Measurements from ENCODE around the gene GHDC.

The GHDC gene

DNA sequence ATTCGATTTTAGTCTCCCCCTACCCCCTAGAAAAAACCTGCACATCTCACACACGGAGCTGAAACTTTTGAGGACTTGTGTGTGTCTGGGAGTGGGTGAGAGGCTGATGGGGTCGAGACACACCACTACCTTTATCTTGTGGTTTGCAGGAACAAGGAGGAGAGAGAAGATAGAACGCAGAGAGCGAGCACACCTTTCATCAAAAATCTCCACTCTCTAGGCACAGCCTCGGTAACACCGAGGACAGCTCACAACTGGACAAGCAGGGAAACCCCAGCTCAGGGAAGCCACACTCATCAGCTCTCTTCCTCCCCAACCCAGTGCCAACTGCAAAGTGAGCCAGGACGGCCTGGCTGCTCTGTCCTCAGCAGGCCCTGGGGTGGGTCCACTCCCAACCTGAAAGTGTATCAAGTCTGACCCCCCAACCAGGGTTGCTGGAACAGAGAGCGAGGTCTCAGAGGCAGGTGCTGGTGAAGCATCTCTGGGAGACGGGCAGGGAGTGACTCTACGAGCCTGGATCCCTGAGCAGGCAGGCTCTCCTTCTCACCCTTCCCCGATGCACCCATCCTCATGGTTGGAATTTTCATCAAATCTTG, 5.2 kb upstream of the GHDC start:
- TF ChIP-seq, protein P1, sequence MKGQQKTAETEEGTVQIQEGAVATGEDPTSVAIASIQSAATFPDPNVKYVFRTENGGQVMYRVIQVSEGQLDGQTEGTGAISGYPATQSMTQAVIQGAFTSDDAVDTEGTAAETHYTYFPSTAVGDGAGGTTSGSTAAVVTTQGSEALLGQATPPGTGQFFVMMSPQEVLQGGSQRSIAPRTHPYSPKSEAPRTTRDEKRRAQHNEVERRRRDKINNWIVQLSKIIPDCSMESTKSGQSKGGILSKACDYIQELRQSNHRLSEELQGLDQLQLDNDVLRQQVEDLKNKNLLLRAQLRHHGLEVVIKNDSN (IDR thresholded peaks at IDR 0.05), result no peak
- TF ChIP-seq YY1 (IDR thresholded peaks at IDR 0.05; ENCODE audit: low read depth) (no peak), TEAD4 (IDR thresholded peaks at IDR 0.05) (no peak), TCF12 (IDR thresholded peaks at IDR 0.05; ENCODE audit: low read depth) (no peak)

DNA sequence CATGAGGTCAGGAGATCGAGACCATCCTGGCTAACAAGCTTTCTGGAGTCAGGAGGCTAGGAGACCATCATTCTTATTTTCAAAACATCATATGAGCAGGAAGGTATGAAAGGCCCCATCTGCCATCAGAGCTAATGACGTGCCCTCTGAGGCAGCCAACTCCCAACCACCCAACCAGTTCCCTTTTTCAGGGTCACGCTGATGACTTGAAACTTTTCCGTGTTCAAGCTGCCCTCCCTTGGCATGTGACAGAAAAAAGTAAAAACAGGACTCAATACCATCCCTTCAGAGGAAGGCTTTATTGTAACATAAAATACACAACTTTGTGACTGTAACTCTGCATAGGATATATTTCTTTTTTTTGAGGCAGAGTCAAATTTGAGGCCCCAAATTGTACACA, 4.6 kb upstream of the GHDC start:
- no peak for TF ChIP-seq EGR1 (IDR thresholded peaks at IDR 0.05)
- TF ChIP-seq, protein P2, sequence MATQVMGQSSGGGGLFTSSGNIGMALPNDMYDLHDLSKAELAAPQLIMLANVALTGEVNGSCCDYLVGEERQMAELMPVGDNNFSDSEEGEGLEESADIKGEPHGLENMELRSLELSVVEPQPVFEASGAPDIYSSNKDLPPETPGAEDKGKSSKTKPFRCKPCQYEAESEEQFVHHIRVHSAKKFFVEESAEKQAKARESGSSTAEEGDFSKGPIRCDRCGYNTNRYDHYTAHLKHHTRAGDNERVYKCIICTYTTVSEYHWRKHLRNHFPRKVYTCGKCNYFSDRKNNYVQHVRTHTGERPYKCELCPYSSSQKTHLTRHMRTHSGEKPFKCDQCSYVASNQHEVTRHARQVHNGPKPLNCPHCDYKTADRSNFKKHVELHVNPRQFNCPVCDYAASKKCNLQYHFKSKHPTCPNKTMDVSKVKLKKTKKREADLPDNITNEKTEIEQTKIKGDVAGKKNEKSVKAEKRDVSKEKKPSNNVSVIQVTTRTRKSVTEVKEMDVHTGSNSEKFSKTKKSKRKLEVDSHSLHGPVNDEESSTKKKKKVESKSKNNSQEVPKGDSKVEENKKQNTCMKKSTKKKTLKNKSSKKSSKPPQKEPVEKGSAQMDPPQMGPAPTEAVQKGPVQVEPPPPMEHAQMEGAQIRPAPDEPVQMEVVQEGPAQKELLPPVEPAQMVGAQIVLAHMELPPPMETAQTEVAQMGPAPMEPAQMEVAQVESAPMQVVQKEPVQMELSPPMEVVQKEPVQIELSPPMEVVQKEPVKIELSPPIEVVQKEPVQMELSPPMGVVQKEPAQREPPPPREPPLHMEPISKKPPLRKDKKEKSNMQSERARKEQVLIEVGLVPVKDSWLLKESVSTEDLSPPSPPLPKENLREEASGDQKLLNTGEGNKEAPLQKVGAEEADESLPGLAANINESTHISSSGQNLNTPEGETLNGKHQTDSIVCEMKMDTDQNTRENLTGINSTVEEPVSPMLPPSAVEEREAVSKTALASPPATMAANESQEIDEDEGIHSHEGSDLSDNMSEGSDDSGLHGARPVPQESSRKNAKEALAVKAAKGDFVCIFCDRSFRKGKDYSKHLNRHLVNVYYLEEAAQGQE (IDR thresholded peaks at IDR 0.05; ENCODE audit: low read depth), result no peak

DNA sequence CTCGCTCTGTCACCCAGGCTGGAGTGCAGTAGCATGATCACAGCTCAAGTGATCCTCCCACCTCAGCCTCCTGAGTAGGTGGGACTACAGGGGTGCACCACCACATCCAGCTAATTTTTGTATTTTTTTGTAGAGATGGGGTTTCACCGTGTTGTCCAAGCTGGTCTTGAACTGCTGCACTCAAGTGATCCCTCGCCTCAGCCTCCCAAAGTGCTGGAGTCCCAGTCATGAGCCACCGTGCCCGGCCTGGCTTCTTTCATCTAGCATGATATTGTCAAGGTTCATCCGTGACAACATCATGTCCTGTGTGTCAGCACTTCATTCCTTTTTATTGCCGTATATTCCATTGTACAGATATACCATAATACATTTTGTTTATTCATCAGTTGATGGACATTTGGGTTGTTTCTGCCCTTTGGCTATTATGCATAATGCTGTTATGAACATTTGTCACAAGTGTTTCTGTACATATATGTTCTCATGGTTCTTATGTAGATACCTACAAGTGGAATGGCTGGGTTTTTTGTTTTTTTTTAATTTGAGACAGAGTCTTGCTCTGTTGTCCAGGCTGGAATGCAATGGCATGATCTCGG, 3.4 kb upstream of the GHDC start:
- no peak for TF ChIP-seq TAF1 (IDR thresholded peaks at IDR 0.05; ENCODE audit: low read depth)
- TF ChIP-seq YY1 (IDR thresholded peaks at IDR 0.05; ENCODE audit: low read depth), result no peak

DNA sequence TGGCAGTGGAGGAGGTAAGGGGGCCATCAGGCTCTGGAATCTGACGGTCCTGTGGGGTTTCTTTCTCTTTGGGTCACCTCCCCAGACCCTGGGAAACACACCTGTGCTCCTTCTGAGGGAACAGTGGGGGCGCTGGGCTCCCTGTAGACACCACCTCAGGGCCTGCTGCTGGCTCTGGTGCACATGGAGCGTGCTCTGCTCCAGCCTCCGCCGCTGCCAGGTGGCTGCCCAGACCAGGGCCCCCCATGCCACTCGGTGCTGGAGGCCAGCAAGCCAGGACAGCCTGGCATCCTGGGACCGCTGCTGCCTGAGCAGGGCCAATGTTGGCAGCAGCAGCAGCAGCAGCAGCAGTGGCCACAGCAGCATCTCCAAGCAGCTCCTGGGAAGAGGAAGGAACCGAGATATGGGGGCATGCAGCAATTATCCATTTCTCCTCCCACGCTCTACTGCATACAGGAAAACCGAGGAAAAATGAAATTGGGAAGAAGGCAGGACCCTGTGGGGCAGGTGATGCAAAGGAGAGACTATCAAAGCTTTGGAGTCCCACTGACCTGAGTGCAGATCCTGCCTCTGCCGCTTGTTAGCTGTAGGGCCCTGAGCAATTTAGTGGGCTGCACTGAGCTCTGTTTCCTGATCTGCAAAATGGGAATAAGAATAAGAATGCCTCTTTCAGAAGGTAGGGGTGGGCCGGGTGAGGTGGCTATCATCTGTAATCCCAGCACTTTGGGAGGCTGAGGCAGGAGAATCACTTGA, 902 bp downstream of the GHDC start:
- TF ChIP-seq YY1 (IDR thresholded peaks at IDR 0.05; ENCODE audit: low read depth), result no peak
- TF ChIP-seq RAD21 (IDR thresholded peaks at IDR 0.05; ENCODE audit: low read depth), result no peak
- TF ChIP-seq EGR1 (IDR thresholded peaks at IDR 0.05), result no peak
- no peak for TF ChIP-seq EP300 (IDR thresholded peaks at IDR 0.05; ENCODE audit: borderline replicate concordance)

DNA sequence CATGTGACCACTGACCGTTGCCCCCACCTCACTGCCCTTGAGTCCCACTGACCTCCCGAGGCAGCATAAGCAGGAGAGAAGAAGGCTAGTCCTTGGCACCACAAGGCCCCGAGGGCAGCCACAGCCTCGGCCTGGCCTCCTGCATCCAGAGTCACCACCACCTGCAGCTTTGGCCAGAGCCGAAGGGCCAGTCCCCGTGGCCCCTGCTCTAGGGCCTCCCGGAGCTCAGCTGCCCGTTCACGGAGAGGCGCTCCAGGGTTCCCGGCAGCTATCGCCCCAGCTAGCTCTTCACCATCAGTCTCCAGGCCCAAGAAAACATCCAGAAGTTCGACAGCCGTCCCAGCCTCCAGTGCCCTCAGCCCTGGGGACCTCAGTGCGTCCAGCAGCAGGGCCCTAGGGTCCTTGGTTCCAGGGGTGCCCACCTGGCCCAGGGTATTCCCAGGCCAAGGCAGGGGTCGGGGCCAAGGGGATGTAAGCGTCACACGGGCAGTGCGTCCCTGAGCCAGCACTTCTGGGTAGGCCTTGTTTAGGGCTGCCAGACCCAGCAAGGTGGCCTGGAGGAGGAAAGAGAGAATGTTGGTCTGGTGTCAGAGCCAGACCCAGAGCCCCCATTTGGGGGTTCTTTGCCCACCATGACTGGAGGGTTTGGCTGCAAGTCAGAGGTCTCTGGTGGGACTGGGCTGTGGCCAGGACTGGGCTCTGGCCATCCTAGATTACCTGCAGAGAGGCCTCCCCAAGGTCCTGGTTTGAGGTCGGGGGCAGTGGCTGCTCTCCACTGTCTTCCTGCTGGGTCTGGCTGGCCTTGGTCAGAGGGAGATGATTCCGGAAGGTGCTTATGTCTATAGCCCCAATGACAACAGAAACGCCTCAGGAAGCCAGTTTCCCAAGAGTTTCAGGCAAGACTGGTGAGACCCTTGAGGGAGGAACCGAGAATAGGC, 1.8 kb downstream of the GHDC start:
- TF ChIP-seq TEAD4 (IDR thresholded peaks at IDR 0.05), result no peak
- no peak for TF ChIP-seq CREB1 (IDR thresholded peaks at IDR 0.05; ENCODE audit: low read depth)
- TF ChIP-seq CEBPB (IDR thresholded peaks at IDR 0.05), result no peak
- TF ChIP-seq EGR1 (IDR thresholded peaks at IDR 0.05), result no peak
- TF ChIP-seq EP300 (IDR thresholded peaks at IDR 0.05; ENCODE audit: borderline replicate concordance), result no peak
- no peak for TF ChIP-seq TCF12 (IDR thresholded peaks at IDR 0.05; ENCODE audit: low read depth)
- no peak for TF ChIP-seq RAD21 (IDR thresholded peaks at IDR 0.05; ENCODE audit: low read depth)

DNA sequence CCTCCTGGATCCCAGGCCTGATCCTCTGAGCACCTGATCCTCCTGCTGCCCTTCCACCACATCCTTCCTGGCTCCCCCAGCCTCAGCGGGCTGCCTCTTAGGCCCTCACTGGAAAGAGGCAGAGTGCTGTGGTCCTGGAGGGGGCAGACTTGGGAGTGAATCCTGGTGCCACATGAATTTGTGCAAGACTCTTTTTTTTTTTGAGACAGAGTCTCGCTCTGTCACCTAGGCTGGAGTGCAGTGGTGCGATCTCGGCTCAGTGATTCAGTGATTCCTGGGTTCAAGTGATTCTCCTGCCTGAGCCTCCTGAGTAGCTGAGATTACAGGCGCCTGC, 3.1 kb downstream of the GHDC start:
- TF ChIP-seq TCF12 (IDR thresholded peaks at IDR 0.05; ENCODE audit: low read depth) (no peak), TEAD4 (IDR thresholded peaks at IDR 0.05) (no peak)

DNA sequence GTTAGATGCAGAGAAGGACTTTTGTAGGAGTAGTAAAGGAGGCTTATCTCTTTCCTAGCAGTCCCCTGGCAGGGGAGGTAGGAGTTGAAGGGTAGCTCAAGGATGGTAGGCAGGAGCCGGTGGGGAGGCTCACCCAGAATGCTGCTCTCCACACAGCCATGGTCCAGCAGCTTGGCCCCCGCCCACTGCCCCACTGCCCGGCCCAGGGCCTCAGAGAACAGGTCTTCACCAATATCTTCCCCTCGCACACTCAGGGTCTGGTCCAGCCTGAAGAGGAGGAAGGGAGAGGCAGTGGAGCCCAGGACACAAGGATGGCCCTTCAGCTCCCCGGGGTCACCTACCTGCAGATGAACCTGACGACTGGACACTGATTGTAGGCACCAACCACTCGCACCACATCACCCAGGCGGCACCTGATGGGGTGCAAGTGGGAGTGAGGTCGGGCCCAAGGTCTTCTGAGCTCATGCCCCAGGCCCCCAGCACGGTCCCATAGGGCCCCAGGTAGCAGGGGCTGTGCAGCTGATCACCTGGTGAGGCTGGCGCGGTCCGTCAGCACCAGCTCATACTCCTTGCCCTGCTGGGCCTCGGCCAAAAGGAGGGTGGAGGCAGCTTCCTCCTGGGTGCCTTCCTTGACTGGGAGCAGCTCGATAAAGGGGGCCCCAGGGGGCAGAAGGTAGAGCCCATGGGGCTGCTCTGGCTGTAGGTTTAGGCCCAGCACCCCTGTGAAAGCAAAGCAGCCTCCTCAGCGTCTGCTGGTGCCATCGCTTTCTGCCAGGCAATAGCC, 3.6 kb downstream of the GHDC start:
- no peak for TF ChIP-seq CREB1 (IDR thresholded peaks at IDR 0.05; ENCODE audit: low read depth)
- TF ChIP-seq CEBPB (IDR thresholded peaks at IDR 0.05), result no peak
- no peak for TF ChIP-seq YY1 (IDR thresholded peaks at IDR 0.05; ENCODE audit: low read depth)
- no peak for TF ChIP-seq NFIC (IDR thresholded peaks at IDR 0.05)
- TF ChIP-seq, protein P1 (IDR thresholded peaks at IDR 0.05), result no peak
- no peak for TF ChIP-seq EP300 (IDR thresholded peaks at IDR 0.05; ENCODE audit: borderline replicate concordance)
- no peak for TF ChIP-seq RAD21 (IDR thresholded peaks at IDR 0.05; ENCODE audit: low read depth)
- no peak for TF ChIP-seq FOXM1 (IDR thresholded peaks at IDR 0.05; ENCODE audit: borderline replicate concordance, low read depth)
- no peak for TF ChIP-seq EGR1 (IDR thresholded peaks at IDR 0.05)
- TF ChIP-seq, protein P3, sequence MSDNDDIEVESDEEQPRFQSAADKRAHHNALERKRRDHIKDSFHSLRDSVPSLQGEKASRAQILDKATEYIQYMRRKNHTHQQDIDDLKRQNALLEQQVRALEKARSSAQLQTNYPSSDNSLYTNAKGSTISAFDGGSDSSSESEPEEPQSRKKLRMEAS (IDR thresholded peaks at IDR 0.05), result no peak
- TF ChIP-seq TEAD4 (IDR thresholded peaks at IDR 0.05), result no peak
- TF ChIP-seq TAF1 (IDR thresholded peaks at IDR 0.05; ENCODE audit: low read depth), result no peak
- TF ChIP-seq TCF12 (IDR thresholded peaks at IDR 0.05; ENCODE audit: low read depth), result no peak

DNA sequence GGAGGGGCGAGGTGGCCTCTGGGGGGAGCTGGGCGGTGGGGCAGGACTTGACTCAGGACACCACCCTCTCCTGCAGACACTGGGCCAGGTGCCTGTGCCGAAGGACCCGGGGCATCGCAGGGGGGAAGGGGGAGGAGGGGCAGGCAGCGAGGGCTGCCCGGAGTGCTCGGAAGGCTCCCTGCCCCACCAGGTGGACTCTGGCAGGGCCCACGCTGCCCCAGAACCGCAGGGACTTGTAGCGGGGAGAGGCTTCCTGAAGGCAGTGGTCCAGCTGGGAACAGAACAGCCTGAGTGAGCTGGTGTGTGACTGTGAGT, 4.7 kb downstream of the GHDC start:
- TF ChIP-seq FOXM1 (IDR thresholded peaks at IDR 0.05; ENCODE audit: borderline replicate concordance, low read depth), result no peak
- TF ChIP-seq NFIC (IDR thresholded peaks at IDR 0.05), result no peak
- no peak for TF ChIP-seq YY1 (IDR thresholded peaks at IDR 0.05; ENCODE audit: low read depth)
- TF ChIP-seq TEAD4 (IDR thresholded peaks at IDR 0.05), result no peak
- TF ChIP-seq, protein P3 (IDR thresholded peaks at IDR 0.05), result no peak
- no peak for TF ChIP-seq CREB1 (IDR thresholded peaks at IDR 0.05; ENCODE audit: low read depth)
- TF ChIP-seq, protein P2 (IDR thresholded peaks at IDR 0.05; ENCODE audit: low read depth), result no peak
- no peak for TF ChIP-seq RAD21 (IDR thresholded peaks at IDR 0.05; ENCODE audit: low read depth)
- TF ChIP-seq, protein P1 (IDR thresholded peaks at IDR 0.05), result no peak
- TF ChIP-seq EP300 (IDR thresholded peaks at IDR 0.05; ENCODE audit: borderline replicate concordance), result no peak
- TF ChIP-seq EGR1 (IDR thresholded peaks at IDR 0.05), result no peak
- TF ChIP-seq TAF1 (IDR thresholded peaks at IDR 0.05; ENCODE audit: low read depth), result no peak
- no peak for TF ChIP-seq TCF12 (IDR thresholded peaks at IDR 0.05; ENCODE audit: low read depth)
- no peak for TF ChIP-seq CEBPB (IDR thresholded peaks at IDR 0.05)
- no peak for TF ChIP-seq ZBTB7A (IDR thresholded peaks at IDR 0.05; ENCODE audit: low read depth)

Data from Ishikawa (cell line).